Measurements from ENCODE around the gene SNRPD2.

The SNRPD2 gene

DNA sequence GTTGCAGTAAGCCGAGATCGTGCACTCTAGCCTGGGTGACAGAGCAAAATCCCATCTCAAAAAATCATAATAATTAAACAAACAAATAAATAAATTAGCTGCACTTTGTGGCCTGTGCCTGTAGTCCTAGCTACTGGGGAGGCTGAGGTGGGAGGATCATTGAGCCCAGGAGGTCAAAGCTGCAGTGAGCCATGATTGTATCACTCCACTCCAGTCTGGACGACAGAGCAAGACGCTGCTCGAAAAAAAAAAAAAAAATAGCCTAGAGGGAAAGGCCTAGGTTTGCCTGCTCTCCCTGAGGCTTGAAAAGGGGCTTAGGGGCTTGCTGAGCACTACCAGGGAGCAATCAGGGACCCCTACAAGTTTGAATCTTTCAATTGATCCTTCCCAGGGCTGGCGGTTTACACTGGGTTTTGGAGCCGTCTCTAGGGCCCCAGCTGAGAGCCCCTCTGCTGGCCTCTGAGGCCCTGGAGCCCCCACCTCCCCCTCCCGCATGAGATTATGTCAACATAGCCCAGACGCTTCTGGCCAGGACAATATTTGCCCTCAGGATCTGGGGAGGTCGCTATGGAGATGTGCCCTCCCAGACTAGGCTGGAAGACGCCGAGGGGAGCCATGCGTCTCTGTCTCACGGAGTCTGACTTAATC is 34.1 kb downstream of the SNRPD2 start:
- TF ChIP-seq ZBTB7A (IDR thresholded peaks at IDR 0.05; ENCODE audit: low read depth): no peak
- TF ChIP-seq TEAD4 (IDR thresholded peaks at IDR 0.05): no peak
- TF ChIP-seq, protein P1, sequence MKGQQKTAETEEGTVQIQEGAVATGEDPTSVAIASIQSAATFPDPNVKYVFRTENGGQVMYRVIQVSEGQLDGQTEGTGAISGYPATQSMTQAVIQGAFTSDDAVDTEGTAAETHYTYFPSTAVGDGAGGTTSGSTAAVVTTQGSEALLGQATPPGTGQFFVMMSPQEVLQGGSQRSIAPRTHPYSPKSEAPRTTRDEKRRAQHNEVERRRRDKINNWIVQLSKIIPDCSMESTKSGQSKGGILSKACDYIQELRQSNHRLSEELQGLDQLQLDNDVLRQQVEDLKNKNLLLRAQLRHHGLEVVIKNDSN (IDR thresholded peaks at IDR 0.05): no peak
- no peak for TF ChIP-seq CEBPB (IDR thresholded peaks at IDR 0.05)
- no peak for TF ChIP-seq YY1 (IDR thresholded peaks at IDR 0.05; ENCODE audit: low read depth)
- no peak for TF ChIP-seq MAX (IDR thresholded peaks at IDR 0.05)
- TF ChIP-seq TAF1 (IDR thresholded peaks at IDR 0.05; ENCODE audit: low read depth): no peak
- TF ChIP-seq EGR1 (IDR thresholded peaks at IDR 0.05): no peak
- no peak for TF ChIP-seq FOXM1 (IDR thresholded peaks at IDR 0.05; ENCODE audit: borderline replicate concordance, low read depth)
- no peak for TF ChIP-seq TCF12 (IDR thresholded peaks at IDR 0.05; ENCODE audit: low read depth)
- no peak for TF ChIP-seq EP300 (IDR thresholded peaks at IDR 0.05; ENCODE audit: borderline replicate concordance)
- no peak for TF ChIP-seq NFIC (IDR thresholded peaks at IDR 0.05)
- TF ChIP-seq CREB1 (IDR thresholded peaks at IDR 0.05; ENCODE audit: low read depth): no peak
- no peak for TF ChIP-seq RAD21 (IDR thresholded peaks at IDR 0.05; ENCODE audit: low read depth)
- TF ChIP-seq REST (IDR thresholded peaks at IDR 0.05; ENCODE audit: low read depth): no peak

- TF ChIP-seq ZBTB7A (IDR thresholded peaks at IDR 0.05; ENCODE audit: low read depth) (no peak), FOXM1 (IDR thresholded peaks at IDR 0.05; ENCODE audit: borderline replicate concordance, low read depth) (no peak), TEAD4 (IDR thresholded peaks at IDR 0.05) (no peak), TAF1 (IDR thresholded peaks at IDR 0.05; ENCODE audit: low read depth) (no peak), EP300 (IDR thresholded peaks at IDR 0.05; ENCODE audit: borderline replicate concordance) (no peak), REST (IDR thresholded peaks at IDR 0.05; ENCODE audit: low read depth) (no peak), EGR1 (IDR thresholded peaks at IDR 0.05) (no peak), CEBPB (IDR thresholded peaks at IDR 0.05) (no peak), NFIC (IDR thresholded peaks at IDR 0.05) (no peak), TCF12 (IDR thresholded peaks at IDR 0.05; ENCODE audit: low read depth) (no peak), CREB1 (IDR thresholded peaks at IDR 0.05; ENCODE audit: low read depth) (no peak), YY1 (IDR thresholded peaks at IDR 0.05; ENCODE audit: low read depth) (no peak), RAD21 (IDR thresholded peaks at IDR 0.05; ENCODE audit: low read depth) (no peak), MAX (IDR thresholded peaks at IDR 0.05) (no peak)
- TF ChIP-seq, protein P1 (IDR thresholded peaks at IDR 0.05): no peak
These were observed 36.7 kb downstream of the SNRPD2 start for GRCh38 chr19:45655073-45655472.

- TF ChIP-seq CREB1 (IDR thresholded peaks at IDR 0.05; ENCODE audit: low read depth): no peak
- TF ChIP-seq MAX (IDR thresholded peaks at IDR 0.05): no peak
- TF ChIP-seq TCF12 (IDR thresholded peaks at IDR 0.05; ENCODE audit: low read depth): no peak
- no peak for TF ChIP-seq FOXM1 (IDR thresholded peaks at IDR 0.05; ENCODE audit: borderline replicate concordance, low read depth)
- no peak for TF ChIP-seq ZBTB7A (IDR thresholded peaks at IDR 0.05; ENCODE audit: low read depth)
- TF ChIP-seq, protein P1 (IDR thresholded peaks at IDR 0.05): no peak
- TF ChIP-seq TAF1 (IDR thresholded peaks at IDR 0.05; ENCODE audit: low read depth): no peak
- TF ChIP-seq RAD21 (IDR thresholded peaks at IDR 0.05; ENCODE audit: low read depth): no peak
- TF ChIP-seq CEBPB (IDR thresholded peaks at IDR 0.05): no peak
- no peak for TF ChIP-seq YY1 (IDR thresholded peaks at IDR 0.05; ENCODE audit: low read depth)
- TF ChIP-seq EP300 (IDR thresholded peaks at IDR 0.05; ENCODE audit: borderline replicate concordance): no peak
- TF ChIP-seq TEAD4 (IDR thresholded peaks at IDR 0.05): no peak
- no peak for TF ChIP-seq EGR1 (IDR thresholded peaks at IDR 0.05)
- no peak for TF ChIP-seq REST (IDR thresholded peaks at IDR 0.05; ENCODE audit: low read depth)
- no peak for TF ChIP-seq NFIC (IDR thresholded peaks at IDR 0.05)
These were observed 38.1 kb downstream of the SNRPD2 start for GRCh38 chr19:45653634-45654033.

All from Ishikawa (cell line).